ENCODE results near the gene KMT2B.

The KMT2B gene

GRCh38 chr19:35719402-35720162 lies 1.8 kb downstream of the KMT2B start:
- Histone ChIP-seq H3F3A (ENCODE audit: insufficient read depth, low read length) (no peaks in the 10 kb centered on the region), H3K4me2 (ENCODE audit: low read length) (peak overlapping the region; percentile 84), H3K27me3 (ENCODE audit: insufficient read depth, low read length) (peaks cover 2% of the 10 kb centered on the region; the same call in 1 of the 2 replicates), H3K79me2 (ENCODE audit: insufficient read depth, low read length) (peaks cover 8% of the 10 kb centered on the region), H3K4me3 (ENCODE audit: low read depth, low read length, poor library complexity, severe bottlenecking) (peak overlapping the region; percentile 77), H3K9me3 (ENCODE audit: low read length) (no peaks in the 10 kb centered on the region), H3K9ac (ENCODE audit: low read length) (peak overlapping the region; percentile 83; the same call in 1 of the 2 replicates), H3K9me2 (ENCODE audit: low read depth, low read length) (no peaks in the 10 kb centered on the region), H4K20me1 (ENCODE audit: insufficient read depth, low read length) (no peaks in the 10 kb centered on the region), H3K27ac (ENCODE audit: low read depth, low read length, poor library complexity, severe bottlenecking) (no peak overlapping the region), H2AFZ (ENCODE audit: low read length) (no peak overlapping the region), H3K4me1 (ENCODE audit: insufficient read depth, low read length, severe bottlenecking) (peaks cover 22% of the 10 kb centered on the region), H3K36me3 (ENCODE audit: insufficient read depth, low read length) (peaks cover 46% of the 10 kb centered on the region)
- TF ChIP-seq EZH2 (IDR thresholded peaks at IDR 0.05; ENCODE audit: borderline replicate concordance, low read length) (no peak), CTCF (IDR thresholded peaks at IDR 0.05; ENCODE audit: low read length) (no peak)

GRCh38 chr19:35720163-35720524 lies 2.3 kb downstream of the KMT2B start:
- Histone ChIP-seq H3K79me2 (ENCODE audit: insufficient read depth, low read length) (peaks cover 8% of the 10 kb centered on the region), H3K36me3 (ENCODE audit: insufficient read depth, low read length) (peaks cover 52% of the 10 kb centered on the region), H3K9me2 (ENCODE audit: low read depth, low read length) (no peaks in the 10 kb centered on the region), H3K4me1 (ENCODE audit: insufficient read depth, low read length, severe bottlenecking) (peaks cover 22% of the 10 kb centered on the region), H3F3A (ENCODE audit: insufficient read depth, low read length) (no peaks in the 10 kb centered on the region), H3K4me3 (ENCODE audit: low read depth, low read length, poor library complexity, severe bottlenecking) (no peak overlapping the region), H4K20me1 (ENCODE audit: insufficient read depth, low read length) (no peaks in the 10 kb centered on the region), H3K9me3 (ENCODE audit: low read length) (no peaks in the 10 kb centered on the region), H2AFZ (ENCODE audit: low read length) (no peak overlapping the region), H3K9ac (ENCODE audit: low read length) (no peak overlapping the region), H3K27me3 (ENCODE audit: insufficient read depth, low read length) (no peaks in the 10 kb centered on the region; the same call in 1 of the 2 replicates), H3K27ac (ENCODE audit: low read depth, low read length, poor library complexity, severe bottlenecking) (no peak overlapping the region), H3K4me2 (ENCODE audit: low read length) (no peak overlapping the region)
- no peak for TF ChIP-seq CTCF (IDR thresholded peaks at IDR 0.05; ENCODE audit: low read length)
- TF ChIP-seq EZH2 (IDR thresholded peaks at IDR 0.05; ENCODE audit: borderline replicate concordance, low read length), result no peak

- H3K9ac ChIP-seq (ENCODE audit: low read length), result no peak overlapping the region
- H3K4me1 ChIP-seq (ENCODE audit: insufficient read depth, low read length, severe bottlenecking), result peaks cover 22% of the 10 kb centered on the region
- no peaks in the 10 kb centered on the region for H3K9me3 ChIP-seq (ENCODE audit: low read length)
- no peak overlapping the region for H3K27ac ChIP-seq (ENCODE audit: low read depth, low read length, poor library complexity, severe bottlenecking)
- no peaks in the 10 kb centered on the region for H3K9me2 ChIP-seq (ENCODE audit: low read depth, low read length)
- TF ChIP-seq EZH2 (IDR thresholded peaks at IDR 0.05; ENCODE audit: borderline replicate concordance, low read length) (no peak), CTCF (IDR thresholded peaks at IDR 0.05; ENCODE audit: low read length) (no peak)
- H3K36me3 ChIP-seq (ENCODE audit: insufficient read depth, low read length), result peaks cover 57% of the 10 kb centered on the region
- H3K79me2 ChIP-seq (ENCODE audit: insufficient read depth, low read length), result peaks cover 8% of the 10 kb centered on the region
- no peaks in the 10 kb centered on the region for H4K20me1 ChIP-seq (ENCODE audit: insufficient read depth, low read length)
- no peak overlapping the region for H2AFZ ChIP-seq (ENCODE audit: low read length)
- H3K4me3 ChIP-seq (ENCODE audit: low read depth, low read length, poor library complexity, severe bottlenecking), result no peak overlapping the region
- H3K27me3 ChIP-seq (ENCODE audit: insufficient read depth, low read length), result no peaks in the 10 kb centered on the region; the same call in 1 of the 2 replicates
- H3F3A ChIP-seq (ENCODE audit: insufficient read depth, low read length), result no peaks in the 10 kb centered on the region
- H3K4me2 ChIP-seq (ENCODE audit: low read length), result no peak overlapping the region
Measured at GRCh38 chr19:35720648-35721047, 2.8 kb downstream of the KMT2B start.

Data from OCI-LY1 (cell line).